ENCODE measurements around the gene EME1. TPM values are rescaled to one million over a fixed set of nuclear protein-coding genes. Genes with fewer than 3 reads are reported as not detected.
"Not testable (repeated sequence)": the region's sequence is repeated elsewhere in the genome, so short reads cannot be mapped to it uniquely, and the experiment has no call there.

Gene EME1
- total RNA-seq = 1.5 TPM

GRCh38 chr17:50372758-50373556 is at the start of gene EME1, which contains the start of gene MRPL27:
EME1 (plus strand) TSS chr17:50373229; CDS start chr17:50375209, 1,980 bp downstream.
MRPL27 (minus strand) TSS chr17:50373184; CDS start chr17:50373170, 14 bp downstream.
- ATAC-seq (peak; percentile 98), DNase-seq (ENCODE audit: low spot score) (peak; percentile 89)
- intact Hi-C loops (cut with DNase I) = no loop called here

- no peak for ATAC-seq
- no peak for DNase-seq (ENCODE audit: low spot score)
Observed at GRCh38 chr17:50325906-50326305, 47.1 kb upstream of the EME1 start.

GRCh38 chr17:50326831-50327364 is 46.1 kb upstream of the EME1 start:
- DNase-seq (ENCODE audit: low spot score) = no peak
- ATAC-seq = no peak
- intact Hi-C loops (cut with DNase I) = no loop called here

More at GRCh38 chr17:50325906-50326305, 47.1 kb upstream of the EME1 start:
- intact Hi-C loops (cut with DNase I) = no loop called here

GRCh38 chr17:50328363-50329325 is 44.4 kb upstream of the EME1 start:
- DNase-seq (ENCODE audit: low spot score) (no peak), ATAC-seq (peak; percentile 40)
- intact Hi-C loops (cut with DNase I) = no loop called here

GRCh38 chr17:50329716-50330115 is 43.3 kb upstream of the EME1 start:
- intact Hi-C loops (cut with DNase I) = no loop called here
- ATAC-seq = no peak
- DNase-seq (ENCODE audit: low spot score) = no peak

- DNase-seq (ENCODE audit: low spot score) (no peak), ATAC-seq (no peak)
- intact Hi-C loops (cut with DNase I) = no loop called here
Observed at GRCh38 chr17:50330151-50330775, 42.8 kb upstream of the EME1 start.

GRCh38 chr17:50331085-50331791 is 41.8 kb upstream of the EME1 start:
- ATAC-seq (no peak), DNase-seq (ENCODE audit: low spot score) (no peak)
- intact Hi-C loops (cut with DNase I) = no loop called here

- DNase-seq (ENCODE audit: low spot score) (no peak), ATAC-seq (no peak)
- intact Hi-C loops (cut with DNase I) = no loop called here
Observed at GRCh38 chr17:50332196-50332595, 40.8 kb upstream of the EME1 start.

- DNase-seq (ENCODE audit: low spot score); intact Hi-C loops (cut with DNase I): not testable (repeated sequence)
- ATAC-seq = peak; percentile 38
Observed at GRCh38 chr17:50333291-50334057, 39.6 kb upstream of the EME1 start.

- intact Hi-C loops (cut with DNase I) = no loop called here
- no peak for ATAC-seq
- DNase-seq (ENCODE audit: low spot score) = no peak
Observed at GRCh38 chr17:50337956-50338355, 35.1 kb upstream of the EME1 start.

GRCh38 chr17:50338645-50339044 is 34.4 kb upstream of the EME1 start:
- no peak for ATAC-seq
- intact Hi-C loops (cut with DNase I) = no loop called here
- DNase-seq (ENCODE audit: low spot score) = no peak

GRCh38 chr17:50339381-50339780 is 33.6 kb upstream of the EME1 start:
- no peak for DNase-seq (ENCODE audit: low spot score)
- intact Hi-C loops (cut with DNase I) = no loop called here
- ATAC-seq = no peak

GRCh38 chr17:50344731-50345365 is 28.2 kb upstream of the EME1 start:
- intact Hi-C loops (cut with DNase I) = no loop called here

GRCh38 chr17:50345432-50346312 is 27.4 kb upstream of the EME1 start, which contains the start of gene XYLT2:
XYLT2 (plus strand) TSS chr17:50346126; CDS start chr17:50346141, 15 bp downstream.
- peak; percentile 91 for DNase-seq (ENCODE audit: low spot score)
- intact Hi-C loops (cut with DNase I) = no loop called here
- ATAC-seq = peak; percentile 91

More at GRCh38 chr17:50344731-50345365, 28.2 kb upstream of the EME1 start:
- peak; percentile 13 for ATAC-seq
- no peak for DNase-seq (ENCODE audit: low spot score)

GRCh38 chr17:50346313-50347116 is 26.5 kb upstream of the EME1 start:
- intact Hi-C loops (cut with DNase I) = no loop called here
- ATAC-seq = peak; percentile 37
- DNase-seq (ENCODE audit: low spot score) = peak; percentile 74
